HG03097 (cell line): ENCODE data around the gene SH3BP5.

Experiments used
- ATAC-seq: cut with Tn5 transposase; IDR thresholded peaks from one replicate; pipeline ENCODE4 v1.9.1; 2021; ENCODE audit not compliant: unreplicated experiment, low FRiP score

SH3BP5 gene

DNA sequence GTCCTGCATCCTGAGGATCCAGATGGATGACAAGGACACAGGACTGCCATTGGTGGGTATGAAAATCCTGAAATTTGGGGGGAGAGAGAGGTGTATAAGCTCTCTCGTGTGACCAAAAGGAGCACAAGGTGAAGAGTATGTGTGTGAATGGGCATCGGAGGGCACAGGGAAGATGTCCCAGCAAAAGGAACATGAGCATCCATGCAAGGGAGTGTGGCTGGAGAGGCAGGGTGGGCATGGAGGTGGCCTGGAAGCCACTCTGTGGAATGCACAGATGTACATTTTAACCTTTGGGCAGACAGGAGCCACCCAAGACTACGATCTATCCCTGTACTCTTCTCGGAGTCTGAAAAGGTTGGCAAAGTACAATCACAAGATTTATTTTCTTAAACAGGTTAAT lies 71.9 kb downstream of the SH3BP5 start:
- ATAC-seq = no peak

DNA sequence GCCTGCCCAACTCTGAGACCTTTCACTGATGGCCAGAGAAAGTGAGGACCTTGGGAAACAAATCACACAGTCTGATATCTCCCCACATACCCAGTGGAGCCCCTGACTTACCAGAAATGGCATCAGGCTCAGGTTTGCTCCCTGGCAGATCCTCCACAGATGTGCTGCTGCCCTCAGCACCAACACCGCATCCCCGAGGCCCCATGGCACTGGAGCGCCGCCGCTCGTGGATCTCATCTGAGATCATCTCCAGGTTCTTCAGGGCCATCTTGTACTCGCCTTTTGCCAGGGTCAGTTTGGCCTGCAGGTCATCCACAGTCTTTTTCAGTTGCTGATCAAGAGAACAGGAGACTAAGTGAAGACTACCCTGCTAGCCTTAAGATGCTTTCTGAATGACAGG lies 73.7 kb downstream of the SH3BP5 start:
- no peak for ATAC-seq

DNA sequence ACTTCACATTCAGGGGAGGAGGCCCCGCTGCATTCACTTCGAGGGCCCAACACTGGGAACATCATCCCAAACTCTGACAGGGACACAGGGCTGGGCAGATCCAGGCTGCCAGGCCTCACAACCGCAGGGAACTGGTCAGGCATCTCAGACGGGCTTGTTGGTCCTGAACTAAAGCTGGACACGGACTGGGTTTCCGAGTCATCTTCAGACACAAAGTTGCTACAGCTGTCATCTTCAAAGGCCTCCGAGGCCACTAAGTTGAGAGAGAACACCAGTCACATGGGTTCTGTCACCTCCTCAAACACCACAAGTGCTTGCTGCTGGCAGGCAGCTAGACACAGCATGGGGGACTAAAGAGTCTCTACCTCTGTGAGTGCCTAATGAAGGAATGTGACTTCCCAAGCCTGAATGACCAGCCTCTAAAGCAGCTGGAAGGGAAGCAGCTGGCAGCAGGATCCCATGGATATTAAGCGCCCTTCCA lies 75.5 kb downstream of the SH3BP5 start:
- ATAC-seq = no peak

DNA sequence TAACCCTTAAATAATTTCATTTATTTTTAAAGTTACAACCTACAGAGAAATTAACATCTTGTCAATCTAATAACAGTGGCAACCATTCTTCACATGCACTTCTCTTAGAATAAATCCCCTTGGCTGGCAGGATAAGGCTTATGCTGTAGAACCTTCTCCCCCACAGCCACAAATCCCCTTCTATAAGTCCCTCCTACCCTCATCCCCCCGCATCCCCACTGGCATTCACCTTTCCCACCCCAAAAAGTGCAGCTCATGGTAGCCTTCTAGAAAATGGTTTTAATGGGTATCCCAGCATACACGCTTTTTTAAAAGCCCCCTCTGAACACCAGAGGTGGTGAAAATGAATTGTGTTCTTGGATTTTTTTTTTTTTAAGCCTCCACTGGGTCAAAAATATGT lies 77.2 kb downstream of the SH3BP5 start:
- no peak for ATAC-seq

DNA sequence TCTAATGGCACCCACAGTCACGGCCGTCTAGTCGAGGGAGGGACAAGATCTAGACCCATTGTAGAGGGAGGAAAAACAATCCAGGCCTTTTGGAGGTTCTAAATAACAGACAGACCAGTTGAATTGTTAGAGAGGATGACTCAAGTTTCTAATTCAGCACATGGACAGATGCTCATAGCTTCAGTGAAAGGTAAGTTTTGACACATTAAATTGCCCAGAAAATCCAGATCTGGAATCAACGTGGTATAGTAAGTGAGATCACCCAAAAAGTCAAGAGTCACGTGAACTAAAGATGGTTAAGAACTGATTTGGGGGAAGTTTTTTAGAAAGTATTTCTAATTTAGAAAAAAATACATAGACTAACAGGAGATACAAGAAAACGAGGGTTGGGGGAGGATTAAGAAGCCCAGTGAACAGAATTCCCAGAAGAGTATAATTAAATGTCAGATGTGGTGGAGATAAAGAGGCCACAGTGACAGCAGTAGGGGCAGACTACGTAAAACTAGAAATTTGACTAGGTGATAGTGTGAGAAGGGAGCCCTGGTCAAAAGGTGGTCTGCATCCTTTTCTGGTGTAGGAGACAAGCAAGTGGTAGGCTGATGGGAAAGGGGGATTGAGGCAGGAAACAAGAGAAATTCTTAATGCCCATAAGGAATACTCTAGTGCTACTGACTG lies 79.2 kb downstream of the SH3BP5 start:
- ATAC-seq = no peak

DNA sequence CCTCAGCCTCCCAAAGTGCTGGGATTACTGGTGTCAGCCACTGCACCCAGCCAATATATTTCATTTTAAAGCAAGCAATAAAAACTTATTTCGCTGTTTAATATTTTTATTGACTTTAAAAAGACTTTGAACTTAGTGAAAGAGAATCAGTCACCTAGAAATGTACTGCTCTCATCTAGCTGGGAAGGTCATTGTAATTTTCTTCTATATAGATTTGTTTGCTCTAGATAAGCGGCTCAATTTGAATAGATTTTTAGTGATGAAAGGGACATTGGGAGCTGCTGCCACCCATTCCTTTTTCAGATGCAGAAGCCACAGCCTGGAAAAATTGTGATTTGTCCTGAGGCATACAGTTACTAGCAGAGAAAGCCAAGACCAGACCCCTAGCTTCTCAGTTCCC lies 86.2 kb downstream of the SH3BP5 start:
- ATAC-seq = no peak

DNA sequence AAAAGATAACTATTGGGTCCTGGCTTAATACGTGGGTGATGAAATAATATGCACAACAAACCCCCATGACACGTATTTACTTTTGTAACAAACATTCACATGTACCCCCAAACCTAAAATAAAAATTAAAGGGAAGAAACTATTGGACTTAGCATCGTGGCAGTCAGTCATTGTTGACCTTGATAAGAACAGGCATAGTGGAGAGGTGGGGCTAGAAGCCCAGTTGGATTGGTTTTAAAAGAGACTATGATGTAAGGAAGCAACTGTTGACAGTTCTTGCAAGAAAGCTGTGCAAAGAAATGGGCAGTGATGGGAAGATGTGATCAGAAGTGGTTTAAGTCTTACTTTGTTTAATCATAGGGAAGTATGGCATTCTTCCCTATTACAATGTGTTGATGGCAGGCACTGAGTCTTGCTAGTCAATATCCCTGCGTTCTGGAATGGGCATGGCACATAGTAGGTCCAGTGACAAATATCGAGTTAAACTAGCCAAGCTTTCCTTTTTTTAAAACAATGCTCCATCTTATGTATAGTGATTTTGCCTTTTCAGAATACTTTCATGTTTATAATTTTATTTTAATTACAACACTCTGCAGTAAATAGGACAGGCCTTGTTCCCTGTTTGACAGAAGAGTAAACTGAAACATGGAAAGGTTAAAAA lies 88.4 kb downstream of the SH3BP5 start:
- ATAC-seq = no peak

- ATAC-seq = no peak
These were observed 91.0 kb downstream of the SH3BP5 start for GRCh38 chr3:15241341-15241740.

DNA sequence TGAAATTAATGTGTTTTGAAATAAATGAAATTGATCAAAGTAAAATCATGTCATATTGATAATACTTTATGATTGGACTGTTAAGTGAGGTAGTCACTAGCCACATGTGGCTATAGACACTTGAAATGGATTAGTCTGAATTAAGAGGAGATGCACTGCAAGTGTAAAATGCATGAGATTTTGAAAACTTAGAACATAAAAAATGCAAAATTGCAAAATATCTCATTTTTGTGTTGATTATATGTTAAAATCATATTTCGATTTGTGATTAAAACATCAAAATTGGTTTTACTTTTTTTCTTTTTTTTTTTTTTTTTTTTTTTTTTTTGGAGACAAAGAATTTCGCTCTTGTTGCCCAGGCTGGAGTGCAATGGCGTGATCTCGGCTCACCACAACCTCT lies 103.1 kb downstream of the SH3BP5 start:
- ATAC-seq = no peak

GRCh38 chr3:15228147-15228546 lies 104.2 kb downstream of the SH3BP5 start:
- ATAC-seq = no peak

GRCh38 chr3:15223685-15224572 lies 108.5 kb downstream of the SH3BP5 start:
- ATAC-seq = no peak

DNA sequence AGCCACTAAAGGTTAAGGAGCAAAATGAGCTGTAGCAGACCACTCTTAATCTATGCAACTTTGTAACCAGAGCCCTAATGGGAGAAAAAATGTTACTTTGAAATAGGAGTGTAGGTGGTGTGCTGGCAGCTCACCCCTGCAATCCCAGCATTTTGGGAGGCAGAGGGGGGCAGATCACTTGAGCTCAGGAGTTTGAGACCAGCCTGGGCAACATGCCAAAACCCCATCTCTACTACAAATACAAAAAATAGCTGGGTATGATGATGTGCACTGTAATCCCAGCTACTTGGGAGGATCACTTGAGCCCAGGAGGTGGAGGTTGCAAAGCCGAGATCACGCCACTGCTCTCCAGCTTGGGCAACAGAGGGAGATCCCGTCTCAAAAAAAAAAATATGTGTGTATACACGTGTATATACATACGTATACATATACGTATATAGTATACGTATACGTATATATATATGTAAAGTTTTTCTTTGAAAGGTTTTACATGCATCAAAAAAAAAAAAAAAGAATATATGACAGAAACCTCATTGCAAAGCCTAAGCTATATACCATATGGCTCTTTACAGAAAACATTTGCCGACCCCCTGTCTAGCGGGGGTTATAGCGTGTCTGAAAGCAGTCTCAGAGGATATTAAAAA lies 110.7 kb downstream of the SH3BP5 start:
- ATAC-seq = no peak

DNA sequence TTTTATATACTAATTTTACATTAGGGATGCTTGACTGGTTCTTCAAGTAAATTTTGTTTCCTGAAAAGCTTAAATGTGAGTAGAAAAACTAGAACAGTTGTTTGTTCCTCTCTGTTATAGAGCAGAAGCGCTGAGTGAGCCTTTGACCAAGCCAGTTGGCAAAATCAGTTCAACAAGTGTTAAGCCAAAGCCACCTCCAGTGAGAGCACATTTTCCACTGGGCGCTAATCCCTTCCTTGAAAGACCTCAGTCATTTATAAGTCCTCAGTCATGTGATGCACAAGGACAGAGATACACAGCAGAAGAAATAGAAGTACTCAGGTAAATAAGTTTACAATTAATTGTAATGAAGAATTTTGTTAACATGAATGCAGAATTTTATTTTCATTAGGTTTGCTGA lies 111.7 kb downstream of the SH3BP5 start:
- no peak for ATAC-seq

GRCh38 chr3:15220056-15220455 lies 112.3 kb downstream of the SH3BP5 start:
- ATAC-seq = no peak

- ATAC-seq = no peak
These were observed 113.7 kb downstream of the SH3BP5 start for GRCh38 chr3:15218689-15219088.

GRCh38 chr3:15217841-15218267 lies 114.5 kb downstream of the SH3BP5 start:
- no peak for ATAC-seq

DNA sequence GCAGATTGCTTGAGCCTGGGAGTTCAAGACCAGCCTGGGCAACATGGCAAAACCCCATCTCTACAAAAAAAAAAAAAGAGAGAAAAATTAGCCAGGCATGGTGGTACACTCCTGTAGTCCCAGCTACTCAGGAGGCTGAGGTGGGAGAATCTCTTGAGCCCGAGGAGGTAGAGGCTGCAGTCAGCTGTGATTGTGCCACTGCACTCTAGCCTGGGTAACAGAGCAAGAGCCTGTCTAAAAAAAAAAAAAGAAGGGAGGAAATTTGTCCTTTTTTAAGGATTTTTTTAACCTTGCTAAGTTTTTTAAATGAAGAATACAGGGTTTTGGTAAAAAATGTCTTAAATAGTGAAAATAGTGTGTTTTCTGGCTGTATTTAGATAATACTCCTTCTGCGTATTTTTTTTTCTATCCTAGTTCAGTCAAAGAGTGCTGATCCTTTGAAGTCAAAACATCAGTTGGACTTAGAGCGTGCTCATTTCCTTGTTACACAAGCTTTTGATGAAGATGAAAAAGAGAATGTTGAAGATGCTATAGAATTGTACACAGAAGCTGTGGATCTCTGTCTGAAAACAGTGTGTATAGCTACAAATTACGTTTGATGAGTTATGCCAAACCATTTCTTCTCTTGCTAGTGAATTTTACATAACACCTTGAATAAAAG lies 115.2 kb downstream of the SH3BP5 start:
- ATAC-seq = no peak

DNA sequence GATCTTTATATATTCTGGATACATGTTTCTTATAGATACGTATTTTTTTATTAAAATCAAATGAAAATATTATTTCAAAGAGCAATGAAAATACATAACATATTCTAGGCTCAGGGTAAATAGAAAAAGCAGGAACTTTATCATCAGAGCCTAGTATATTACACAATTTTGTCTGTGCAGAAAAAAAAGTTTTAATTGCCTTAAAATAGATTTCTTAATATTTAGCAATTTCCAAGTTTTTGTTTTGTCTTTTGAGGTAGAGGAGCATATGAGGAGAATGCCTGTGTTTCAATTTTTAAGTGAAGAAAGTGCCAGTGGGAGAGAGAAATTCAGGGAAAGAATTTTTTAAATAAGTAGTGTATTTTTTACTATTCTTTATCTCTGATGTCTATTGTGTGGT lies 115.9 kb downstream of the SH3BP5 start:
- ATAC-seq = no peak

DNA sequence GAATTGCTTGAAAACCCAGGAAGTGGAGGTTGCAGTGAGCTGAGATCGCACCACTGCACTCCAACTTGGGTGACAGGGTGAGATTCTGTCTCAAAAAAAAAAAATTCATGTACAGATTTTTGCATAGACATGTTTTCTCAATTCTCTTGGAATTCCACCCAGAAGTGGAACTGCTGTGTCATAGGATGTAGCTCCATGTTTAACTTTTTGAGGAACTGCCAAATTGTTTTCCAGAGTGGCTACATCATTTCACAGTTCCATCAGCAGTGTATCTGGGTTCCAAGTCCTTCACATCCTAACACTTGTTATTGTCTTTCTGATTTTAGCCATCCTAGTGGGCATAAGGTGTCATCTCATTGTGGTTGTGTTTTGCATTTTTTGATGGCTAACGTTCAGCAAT lies 116.4 kb downstream of the SH3BP5 start:
- ATAC-seq = no peak

GRCh38 chr3:15214758-15215157 lies 117.6 kb downstream of the SH3BP5 start:
- no peak for ATAC-seq
